SIG-M5 treated with dmso at 0.1 percent for 504 hours (cell line): ENCODE measurements around the gene TRIM67.
"Not testable (repeated sequence)": the region's sequence is repeated elsewhere in the genome, so short reads cannot be mapped to it uniquely, and the experiment has no call there.

Experiments
- DNase-seq: peaks from one replicate; lab custom pipeline; 2025; ENCODE audit not compliant: unreplicated experiment; lab: John Stamatoyannopoulos, UW

The TRIM67 gene

DNA sequence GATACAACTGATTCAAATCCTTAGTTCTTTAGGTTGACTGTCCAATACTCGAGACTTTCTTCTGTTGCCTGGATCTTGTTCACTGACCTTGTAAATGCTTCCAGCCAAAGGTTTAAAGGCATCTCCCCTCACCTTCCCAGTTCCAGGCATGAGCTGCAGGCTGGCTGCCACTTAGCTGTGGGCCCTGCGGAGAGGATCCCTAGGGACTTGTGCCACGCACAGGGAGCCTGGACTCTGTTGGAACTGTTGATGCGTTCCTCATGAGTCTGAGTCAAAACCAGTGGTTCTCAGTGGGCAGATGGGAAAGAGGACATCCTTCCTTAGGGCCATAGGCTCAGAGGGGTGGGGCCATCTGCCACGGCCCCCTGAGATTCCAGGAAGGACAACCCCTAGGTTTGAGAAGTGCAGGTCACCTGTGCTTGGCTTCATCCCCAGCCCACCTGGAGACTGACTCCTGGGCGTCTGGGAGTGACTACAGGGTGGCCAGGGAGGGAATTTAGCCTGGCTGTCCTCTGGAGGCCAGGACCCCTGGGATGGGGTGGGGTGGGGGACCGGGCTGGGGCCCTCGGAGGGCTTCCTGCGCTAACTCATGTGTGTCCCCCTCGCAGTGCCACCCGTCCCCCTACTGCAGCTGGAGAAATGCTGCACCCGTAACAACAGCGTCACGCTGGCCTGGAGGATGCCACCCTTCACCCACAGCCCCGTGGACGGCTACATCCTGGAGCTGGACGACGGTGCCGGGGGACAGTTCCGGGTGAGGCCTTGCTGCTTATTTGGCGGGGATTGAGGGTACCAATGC, 41.6 kb downstream of the TRIM67 start:
- no peak for DNase-seq

DNA sequence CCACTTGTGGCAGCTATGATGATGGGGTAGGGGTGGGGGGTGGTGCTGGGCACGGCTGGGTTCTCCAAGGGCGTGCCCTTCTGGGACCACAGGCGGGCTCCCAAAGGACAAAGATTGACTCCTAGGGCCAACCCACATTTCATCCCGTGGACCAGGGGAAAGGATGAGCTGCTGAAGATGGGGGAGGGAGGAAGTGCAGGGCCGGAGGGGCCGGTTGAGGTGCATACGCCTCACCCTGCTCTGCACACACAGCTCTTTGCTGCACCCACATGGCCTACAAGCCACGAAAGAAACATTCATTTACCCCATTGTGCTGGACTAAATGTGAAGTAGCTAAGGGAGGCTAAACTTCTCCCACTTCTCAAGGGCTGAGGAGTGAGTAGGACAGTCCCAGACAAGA, 45.0 kb downstream of the TRIM67 start:
- no peak for DNase-seq

DNA sequence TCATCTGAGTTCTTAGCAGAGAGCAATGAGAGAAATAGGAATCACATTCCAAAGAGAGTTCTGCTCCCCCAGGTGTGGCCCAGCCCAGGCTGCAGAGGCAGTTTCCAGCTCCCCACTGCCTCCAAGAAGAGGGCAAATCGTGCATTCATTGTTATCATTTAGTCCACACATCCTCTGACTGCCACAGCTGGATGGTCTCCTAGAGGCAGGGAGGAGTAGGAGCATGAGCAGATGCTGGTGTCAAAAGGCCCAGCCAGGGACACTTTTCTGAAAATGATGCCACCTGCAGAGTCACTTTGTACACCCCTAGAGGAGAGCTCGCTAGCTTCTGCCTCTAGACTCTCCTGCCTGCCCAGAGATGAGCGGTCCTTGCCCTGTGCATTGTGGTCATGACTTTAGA, 45.6 kb downstream of the TRIM67 start:
- DNase-seq, result no peak

DNA sequence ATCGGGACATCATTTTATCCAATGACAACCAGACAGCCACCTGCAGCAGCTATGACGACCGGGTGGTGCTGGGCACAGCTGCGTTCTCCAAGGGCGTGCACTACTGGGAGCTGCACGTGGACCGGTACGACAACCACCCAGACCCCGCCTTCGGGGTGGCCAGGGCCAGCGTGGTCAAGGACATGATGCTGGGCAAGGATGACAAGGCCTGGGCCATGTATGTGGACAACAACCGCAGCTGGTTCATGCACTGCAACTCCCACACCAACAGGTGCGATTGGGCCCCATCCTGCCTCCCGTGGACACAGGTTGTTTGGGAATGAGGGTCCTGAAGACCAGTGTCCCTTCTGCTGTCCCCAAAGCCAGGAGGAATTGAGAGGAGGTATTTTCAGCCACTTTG, 47.1 kb downstream of the TRIM67 start:
- DNase-seq, result no peak

DNA sequence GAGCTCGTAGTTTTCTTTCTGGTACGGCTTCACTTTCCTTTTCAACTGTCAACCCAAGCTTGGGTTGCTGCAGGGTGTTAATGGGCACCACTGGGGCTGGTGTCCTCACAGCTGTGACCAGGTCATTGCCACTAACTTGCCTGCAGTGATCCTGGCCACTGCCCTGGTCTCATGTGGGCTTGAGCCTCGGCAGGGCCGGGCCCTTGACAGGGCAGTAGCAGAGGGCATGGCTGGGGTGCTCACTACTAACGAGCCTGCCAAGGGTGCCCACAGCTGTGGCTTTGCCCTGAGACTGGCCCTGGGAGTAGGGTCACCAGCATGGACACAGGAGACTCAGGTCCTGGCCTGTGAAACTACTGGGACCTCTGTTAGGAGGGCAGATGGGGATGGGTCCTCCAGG, 47.7 kb downstream of the TRIM67 start:
- no peak for DNase-seq

DNA sequence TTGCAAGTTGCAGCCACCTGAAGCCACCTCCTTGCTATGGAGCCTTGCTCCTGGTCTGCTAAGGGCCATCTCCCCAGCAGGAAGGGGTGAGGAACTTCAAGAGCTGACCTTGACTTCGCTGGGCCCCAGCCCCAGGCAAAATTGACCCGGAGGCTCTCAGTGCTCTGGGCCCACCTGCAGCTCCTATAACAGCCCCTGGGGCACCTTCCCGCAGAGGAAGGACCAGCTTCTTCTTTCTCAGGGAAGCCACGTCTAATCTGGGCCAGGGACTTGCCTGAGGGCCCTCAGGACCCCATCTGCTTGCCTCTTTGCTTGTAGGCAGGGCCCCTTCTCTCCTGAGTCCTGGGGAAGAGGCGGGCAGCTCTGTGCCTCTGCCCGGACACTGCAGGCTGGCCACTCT, 48.3 kb downstream of the TRIM67 start:
- no peak for DNase-seq

DNA sequence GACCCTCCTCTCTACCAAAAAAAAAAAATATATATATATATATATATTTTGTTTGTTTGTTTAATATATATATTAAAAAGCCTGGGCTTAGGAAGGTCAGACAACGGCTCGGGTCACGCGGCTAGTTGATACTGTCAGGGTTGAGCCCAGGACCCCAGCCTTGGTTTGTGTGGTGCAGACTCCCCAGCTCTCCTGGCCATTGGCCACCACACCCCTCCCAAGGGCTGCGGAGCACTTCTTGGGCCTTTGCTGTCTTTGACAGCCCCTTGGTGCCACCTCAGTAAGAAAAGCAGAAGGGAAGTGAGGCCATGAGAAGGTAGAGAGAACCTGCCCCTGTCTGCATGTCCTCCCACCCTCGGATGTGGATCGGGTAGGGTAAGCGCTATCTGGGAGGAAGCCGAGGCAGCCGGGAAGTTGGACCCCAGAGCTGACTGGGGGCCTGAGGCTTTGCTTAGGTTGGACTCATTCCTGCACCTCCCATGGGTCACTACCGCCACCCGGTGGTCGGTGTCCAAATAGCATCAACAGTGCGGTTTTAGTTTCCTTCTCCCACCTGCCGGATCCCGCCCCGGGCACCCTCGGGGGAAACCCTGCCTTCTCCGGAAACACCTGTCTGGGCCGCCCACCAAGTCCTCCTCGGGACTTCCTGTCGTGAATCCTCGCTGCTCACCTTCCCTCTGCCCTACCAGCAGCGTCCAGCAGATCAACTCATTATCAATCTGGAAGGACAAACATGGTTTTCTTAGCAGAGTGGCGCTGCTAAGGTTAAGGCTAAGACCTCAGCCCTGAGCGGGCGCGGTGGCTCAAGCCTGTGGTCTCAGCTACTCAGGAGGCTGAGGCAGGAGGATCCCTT, 49.4 kb downstream of the TRIM67 start:
- DNase-seq, result peak; percentile 69

DNA sequence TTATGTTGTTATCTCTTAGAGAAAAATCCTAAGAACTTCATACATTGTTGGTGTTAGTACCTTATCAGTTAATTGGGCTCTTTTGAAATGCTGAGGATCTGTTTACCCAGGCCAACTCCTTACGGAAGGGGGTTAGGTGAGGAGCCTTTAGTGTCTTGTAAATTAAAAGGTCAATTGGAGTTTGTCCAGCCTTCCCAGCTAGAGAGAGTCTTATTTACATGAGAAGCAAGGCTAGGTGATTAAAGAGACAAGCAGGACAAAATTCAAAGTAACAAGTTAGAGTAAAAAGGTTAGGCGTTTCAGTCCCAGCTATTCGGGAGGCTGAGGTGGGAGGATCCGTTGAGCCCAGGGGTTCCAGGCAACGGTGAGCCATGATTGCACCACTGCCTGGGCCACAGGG, 50.4 kb downstream of the TRIM67 start:
- DNase-seq, result not testable (repeated sequence)

DNA sequence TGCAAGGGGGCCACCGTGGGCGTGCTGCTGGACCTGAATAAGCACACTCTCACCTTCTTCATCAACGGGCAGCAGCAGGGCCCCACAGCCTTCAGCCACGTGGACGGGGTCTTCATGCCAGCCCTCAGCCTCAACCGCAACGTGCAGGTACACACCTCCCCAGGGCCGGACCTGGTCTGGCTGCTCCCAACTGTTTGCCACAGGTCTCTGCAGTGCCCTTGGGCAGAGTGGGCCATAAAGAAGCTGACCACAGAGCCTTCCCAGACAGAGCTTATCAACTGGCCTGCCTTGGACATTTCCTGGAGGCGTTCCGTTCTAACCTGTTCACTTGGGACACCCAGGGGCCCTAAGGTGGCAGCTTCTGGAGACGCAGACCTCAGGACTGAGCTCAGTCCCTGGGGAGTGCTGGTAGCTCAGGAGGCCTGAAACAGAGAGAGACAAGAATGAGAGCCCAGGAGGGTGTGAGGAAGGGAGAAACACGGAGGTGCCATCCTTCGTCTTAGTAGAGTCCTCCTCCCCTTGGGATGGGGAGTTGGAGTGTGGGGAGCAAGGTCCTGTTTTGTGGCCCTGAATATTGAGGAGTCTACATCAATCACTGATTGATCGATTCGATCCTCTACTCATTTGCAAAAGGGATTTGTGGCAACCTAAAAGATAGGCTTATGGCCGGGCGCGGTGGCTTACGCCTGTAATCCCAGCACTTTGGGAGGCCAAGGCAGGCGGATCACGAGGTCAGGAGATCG, 52.1 kb downstream of the TRIM67 start:
- DNase-seq, result no peak

DNA sequence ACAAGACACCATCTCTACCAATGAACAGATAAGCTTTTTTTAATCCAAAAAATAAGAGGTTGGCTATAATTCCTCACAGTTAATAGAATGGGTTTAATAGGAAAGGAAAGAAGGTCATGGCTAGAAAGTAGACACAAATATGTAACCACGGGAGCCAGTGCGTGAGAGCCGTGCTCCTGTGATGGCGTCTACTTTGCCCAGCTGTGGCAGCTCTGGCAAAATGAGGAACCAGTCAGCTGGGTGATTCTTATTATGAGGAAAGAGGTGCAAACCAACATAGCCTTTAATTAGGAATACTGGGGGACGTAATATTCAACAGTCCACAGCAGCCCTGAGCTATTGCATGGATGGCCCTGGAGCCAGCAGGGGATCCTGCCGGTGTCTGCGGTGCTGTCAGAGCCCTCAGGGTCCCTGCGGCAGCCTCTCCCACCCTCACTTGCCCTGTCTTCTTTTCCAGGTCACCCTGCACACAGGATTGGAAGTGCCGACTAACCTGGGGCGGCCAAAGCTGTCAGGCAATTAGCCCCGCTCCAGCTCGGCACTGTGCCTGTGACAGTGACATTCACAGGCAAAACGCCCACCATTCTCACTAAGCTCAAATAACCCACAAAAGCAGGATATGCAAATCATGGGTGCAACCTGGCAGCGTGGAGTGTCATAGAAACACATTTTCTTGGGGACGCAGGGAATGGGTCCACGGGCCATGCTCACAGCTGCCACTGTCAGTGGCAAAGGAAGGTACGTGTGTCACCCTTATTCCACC, 53.2 kb downstream of the TRIM67 start:
- DNase-seq, result peak; percentile 23

DNA sequence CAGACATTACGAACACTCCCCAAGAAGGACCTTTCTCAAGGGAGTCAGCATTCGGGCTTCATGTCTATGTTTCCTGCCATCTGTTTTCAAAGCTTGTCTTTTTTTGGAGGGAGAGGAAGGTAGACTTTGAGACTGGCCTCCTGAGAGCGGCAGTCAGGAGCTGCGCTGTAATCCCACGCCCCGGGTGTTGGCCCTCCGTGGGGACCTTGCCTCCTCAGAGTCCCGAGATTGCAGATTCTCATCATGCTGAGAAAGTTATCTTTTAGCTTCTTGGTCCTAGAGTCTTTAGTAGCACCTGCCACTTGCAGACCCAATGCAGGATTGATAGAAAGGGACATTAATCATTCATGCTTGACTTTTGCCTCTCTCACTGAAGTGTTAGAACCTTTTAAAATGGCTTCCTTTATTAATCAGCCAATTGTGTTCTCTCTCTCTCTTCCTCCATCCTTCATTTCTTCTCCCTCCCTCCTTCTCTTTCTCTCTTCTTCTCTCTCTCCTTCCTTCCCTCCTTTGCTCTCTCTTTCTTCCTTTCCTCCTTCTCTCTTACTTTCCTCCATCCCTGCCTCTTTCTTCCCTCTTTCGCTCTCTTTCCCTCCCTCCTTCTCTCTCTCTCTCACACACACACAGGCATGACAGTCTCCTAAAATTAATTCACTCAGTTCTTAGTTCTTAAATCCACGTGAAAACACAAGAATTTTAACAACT, 54.0 kb downstream of the TRIM67 start:
- DNase-seq, result no peak

DNA sequence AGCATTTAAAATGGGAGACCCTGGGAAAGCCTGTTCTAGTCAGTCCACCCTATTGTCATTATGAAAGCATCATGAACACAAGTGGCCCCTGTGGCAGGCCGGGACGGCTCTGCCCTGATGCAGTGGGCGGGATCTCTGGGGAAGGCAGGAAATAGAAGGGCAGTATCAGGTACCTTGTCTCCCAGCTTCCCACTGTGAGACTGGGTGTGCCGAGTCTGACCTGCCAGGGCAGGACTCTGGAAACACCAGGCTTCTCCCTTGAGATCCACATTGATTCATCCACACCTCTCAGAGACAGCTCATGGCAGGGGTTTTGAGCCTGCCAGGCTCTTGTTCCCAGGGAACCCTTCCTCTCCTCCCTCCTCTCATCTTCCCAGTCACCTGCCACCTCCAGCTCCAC, 54.6 kb downstream of the TRIM67 start:
- no peak for DNase-seq

DNA sequence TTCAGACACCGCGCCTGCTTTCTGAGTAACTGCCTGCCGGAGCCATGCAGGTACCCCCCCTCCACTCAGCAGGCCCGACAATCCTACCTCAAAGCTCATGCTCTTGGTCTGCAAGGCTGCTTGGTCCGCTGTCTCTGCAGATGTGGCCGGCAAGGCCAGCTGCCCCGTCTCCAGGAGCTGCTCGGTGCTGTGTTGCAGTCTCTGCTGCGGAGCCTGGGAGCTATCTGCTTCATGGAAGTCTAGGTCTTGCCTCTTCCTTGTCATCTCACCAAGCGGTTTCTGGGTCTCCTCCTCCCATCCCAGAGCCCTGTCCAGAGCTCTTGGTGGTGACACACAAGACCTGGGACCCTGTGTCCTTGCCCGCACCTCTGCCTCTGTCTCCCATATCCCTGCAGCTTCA, 55.2 kb downstream of the TRIM67 start:
- no peak for DNase-seq

DNA sequence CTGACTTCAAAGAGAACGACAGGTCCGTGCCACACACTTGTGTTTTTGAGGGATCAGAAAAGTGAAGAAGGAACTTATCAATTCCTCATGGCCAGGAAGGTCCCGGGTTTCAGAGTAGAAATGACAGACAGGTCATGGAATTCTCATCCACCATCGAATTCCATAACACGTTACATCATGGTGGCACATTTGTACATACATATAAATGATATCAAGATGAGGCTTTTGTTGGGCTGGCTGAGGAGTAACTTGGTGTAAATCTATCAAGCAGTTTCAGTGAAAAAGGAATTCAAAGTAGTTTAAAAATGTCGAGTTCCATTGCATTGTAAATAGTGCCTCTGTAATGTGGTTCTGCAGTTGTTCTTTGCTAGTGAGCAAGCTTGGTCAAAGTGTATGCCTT, 56.2 kb downstream of the TRIM67 start:
- no peak for DNase-seq

DNA sequence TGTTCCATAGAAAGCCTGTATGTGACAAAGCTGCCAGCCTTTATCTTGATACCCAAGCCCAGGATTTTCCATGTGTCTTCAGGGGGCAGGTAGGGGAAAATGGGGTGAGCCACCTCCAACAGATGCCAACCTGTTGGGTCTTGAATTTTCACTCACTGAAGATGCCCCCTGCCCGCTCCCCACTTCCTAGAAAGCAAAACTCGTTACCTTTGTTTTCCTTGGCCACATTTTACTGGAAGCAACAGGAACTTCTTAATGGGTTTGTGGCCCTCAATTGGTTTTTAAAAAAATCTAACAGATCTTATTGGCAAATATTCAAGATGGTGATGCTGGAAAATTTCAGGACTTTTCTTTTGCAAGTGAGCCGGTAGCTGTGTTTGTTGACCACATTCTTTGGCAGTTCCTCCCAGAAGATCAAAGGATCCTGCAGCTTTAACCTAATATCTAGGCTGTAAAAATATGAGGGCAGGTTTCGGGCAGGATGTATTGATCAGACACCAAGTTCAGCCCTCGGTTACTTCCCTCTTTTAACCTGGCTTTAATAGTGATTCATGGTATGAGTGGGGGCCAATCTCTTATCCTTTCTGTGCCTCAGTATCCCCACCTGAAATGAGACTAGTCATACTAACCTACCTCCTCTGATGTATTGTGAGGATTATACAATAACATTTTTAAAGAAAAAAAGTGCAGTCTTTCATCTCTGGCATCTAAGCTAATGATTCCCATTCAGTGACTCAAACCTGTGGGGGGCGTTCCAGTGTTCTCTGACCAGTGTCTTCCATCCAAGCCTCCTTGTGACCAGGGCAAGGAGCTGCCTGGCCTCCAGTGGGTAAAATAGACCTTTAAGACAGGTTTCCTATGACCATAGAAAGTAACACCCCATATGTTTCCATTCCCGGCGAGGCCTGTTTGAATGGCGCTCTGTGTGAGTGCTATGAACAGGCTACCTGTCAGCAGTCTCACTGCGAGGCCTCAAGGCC, 57.9 kb downstream of the TRIM67 start:
- DNase-seq, result no peak

DNA sequence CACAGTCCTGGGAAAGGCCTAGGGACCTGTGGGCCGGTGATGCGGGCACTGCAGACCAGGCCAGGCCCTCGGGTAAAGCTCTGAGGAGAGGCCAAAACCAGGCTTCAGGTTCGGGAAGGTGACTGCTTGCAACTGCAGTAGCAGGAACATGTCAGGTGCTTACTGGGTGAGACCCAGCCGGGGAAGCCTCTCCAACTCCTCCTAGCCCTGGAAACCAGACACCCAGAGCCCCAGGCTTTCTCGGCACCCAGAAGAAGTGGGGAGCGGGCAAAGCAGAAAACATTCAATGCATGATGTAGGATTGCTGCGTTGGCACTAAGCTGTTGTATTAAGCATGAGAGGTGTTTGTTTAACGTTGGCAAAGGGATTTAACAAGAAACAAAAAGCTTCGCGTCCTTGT, 58.9 kb downstream of the TRIM67 start:
- no peak for DNase-seq

DNA sequence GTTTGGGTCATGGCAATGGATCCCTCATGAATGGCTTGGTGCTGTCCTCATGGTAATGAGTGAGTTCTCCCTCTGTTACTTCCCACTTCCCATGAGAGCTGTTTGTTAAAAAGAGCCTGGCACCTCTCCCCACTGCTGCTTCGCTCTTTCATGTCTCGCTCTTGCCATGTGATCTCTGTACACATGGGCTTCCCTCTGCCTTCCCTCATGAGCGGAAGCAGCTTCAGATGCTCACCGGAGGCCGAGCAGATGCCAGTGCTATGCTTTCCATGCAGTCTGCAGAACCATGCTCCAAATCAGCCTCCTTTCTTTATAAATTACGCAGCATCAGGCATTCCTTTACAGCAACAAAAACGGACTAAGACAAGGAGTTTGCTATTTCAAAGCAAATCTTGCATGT, 64.3 kb downstream of the TRIM67 start:
- no peak for DNase-seq

DNA sequence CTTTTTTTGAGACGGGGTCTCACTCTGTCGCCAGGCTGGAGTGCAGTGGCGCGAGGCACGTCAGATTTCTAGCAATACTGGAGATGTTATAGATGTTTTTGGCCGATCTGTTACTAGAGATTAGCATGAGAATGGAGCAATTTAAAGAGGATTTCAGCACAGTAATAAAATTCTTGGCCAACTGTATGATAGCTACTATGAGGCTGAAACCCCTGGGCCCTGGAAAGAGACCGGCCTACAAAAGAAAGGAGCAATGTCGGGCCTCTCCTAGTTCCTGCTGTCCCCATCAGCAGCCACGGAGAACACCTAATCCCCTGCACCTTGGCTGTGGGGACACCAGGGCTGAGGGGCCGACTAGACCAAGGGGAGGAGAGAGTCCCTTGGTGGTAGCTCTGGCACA, 69.7 kb downstream of the TRIM67 start:
- no peak for DNase-seq
